GM12892 (cell line): ENCODE data around the gene NCR1.

Experiments used
- POLR2A ChIP-seq: IDR thresholded peaks from 2 replicates; pipeline ENCODE4 v1.6.1; 2011; ENCODE audit warnings: low read depth, low read length, control low read depth
- POLR2AphosphoS5 ChIP-seq: IDR thresholded peaks from 2 replicates; pipeline ENCODE4 v1.6.1; 2011; ENCODE audit warnings: low read depth, low read length, control low read depth

- TF ChIP-seq POLR2A (no peak), POLR2AphosphoS5 (no peak)
Measured at GRCh38 chr19:54873990-54874389, 32.0 kb upstream of the NCR1 start, which contains the start of gene FCAR.
